ENCODE results near the gene TIMM44. TPM values are rescaled to one million over a fixed set of nuclear protein-coding genes. Genes with fewer than 3 reads are reported as not detected.

Gene TIMM44
- total RNA-seq, 4 donors from 2014 or later = 59.7 to 102 (median 71.8) TPM

DNA sequence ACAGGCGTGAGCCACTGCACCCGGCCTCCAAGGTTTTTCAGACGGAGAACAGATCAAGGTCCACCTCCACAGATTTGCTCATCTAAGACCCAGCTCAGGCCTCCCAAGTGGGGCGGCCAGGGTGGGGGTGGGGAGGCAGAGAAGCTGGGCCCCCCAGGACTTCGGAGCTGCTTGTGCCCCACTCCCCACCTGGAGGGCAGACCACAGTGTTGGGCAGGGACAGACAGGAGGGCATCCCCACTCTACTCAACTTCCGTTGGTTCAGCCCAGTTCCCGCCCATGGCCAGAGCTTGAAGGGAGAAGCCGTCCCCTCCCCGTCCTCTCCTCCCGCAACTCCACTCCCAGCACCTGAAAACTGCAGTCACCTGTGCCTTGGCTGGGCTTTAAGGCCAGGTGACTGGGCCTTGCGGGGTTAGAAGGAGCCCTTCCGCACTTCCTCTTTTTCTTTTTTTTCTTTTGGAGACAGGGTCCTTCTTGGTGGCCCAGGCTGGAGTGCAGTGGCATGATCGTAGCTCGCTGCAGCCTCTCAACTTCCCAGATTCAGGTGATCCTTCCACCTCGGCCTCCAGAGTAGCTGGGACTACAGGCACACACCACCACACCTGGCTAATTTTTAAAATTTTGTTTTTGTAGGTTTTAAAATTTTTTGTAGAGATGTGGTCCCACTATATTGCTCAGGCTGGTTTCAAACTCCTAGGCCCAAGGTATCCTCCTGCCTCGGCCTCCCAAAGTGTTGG lies 55.9 kb downstream of the TIMM44 start:
- WGBS, 2 donors (ENCODE audit: low coverage in 1 of 2) = 60 to 77% methylated on average over 6 to 14 of the region's 16 CpGs
- H3K27me3 ChIP-seq = peaks cover 38% of the 10 kb centered on the region

DNA sequence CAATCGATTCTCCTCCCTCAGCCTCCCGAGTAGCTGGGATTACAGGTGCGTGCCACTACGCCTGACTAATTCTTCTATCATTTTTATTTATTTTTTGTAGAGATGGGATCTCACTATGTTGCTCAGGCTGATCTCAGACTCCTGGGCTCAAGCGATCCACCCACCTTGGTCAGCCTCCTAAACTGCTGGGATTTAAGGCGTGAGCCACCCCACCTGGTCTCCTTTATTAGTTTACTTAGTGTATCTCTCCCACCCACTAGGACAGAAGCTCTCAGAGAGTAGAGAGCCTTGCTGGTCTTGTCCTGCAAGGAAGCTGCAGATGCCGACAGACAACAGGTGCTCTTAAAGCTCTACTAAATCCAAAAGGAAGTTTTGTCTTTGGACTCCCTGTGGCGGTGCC lies 57.6 kb downstream of the TIMM44 start:
- H3K9me3 ChIP-seq = no peaks in the 10 kb centered on the region
- H3K4me3 ChIP-seq = no peak overlapping the region
- H3K4me1 ChIP-seq = peaks cover 0 to 11% (median 9%) of the 10 kb centered on the region in 4 donors
- TF ChIP-seq EP300 (IDR thresholded peaks at IDR 0.05; ENCODE audit: low read depth) (no peak), POLR2AphosphoS5 (IDR thresholded peaks at IDR 0.05) (no peak), POLR2A (IDR thresholded peaks at IDR 0.05) (no peak)
- TF ChIP-seq, protein P1, sequence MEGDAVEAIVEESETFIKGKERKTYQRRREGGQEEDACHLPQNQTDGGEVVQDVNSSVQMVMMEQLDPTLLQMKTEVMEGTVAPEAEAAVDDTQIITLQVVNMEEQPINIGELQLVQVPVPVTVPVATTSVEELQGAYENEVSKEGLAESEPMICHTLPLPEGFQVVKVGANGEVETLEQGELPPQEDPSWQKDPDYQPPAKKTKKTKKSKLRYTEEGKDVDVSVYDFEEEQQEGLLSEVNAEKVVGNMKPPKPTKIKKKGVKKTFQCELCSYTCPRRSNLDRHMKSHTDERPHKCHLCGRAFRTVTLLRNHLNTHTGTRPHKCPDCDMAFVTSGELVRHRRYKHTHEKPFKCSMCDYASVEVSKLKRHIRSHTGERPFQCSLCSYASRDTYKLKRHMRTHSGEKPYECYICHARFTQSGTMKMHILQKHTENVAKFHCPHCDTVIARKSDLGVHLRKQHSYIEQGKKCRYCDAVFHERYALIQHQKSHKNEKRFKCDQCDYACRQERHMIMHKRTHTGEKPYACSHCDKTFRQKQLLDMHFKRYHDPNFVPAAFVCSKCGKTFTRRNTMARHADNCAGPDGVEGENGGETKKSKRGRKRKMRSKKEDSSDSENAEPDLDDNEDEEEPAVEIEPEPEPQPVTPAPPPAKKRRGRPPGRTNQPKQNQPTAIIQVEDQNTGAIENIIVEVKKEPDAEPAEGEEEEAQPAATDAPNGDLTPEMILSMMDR (IDR thresholded peaks at IDR 0.05) = no peak
- DNase-seq = no peak
- intact Hi-C loops (cut with DNase I; ENCODE audit: low total_unique reads) = no loop called here
- no peaks in the 10 kb centered on the region for H3K36me3 ChIP-seq
- WGBS, 2 donors (ENCODE audit: low coverage in 1 of 2) = 61 to 74% methylated on average over 5 to 8 of the region's 8 CpGs
- in situ Hi-C loops (cut with MboI; ENCODE audit: low pct_ligation_motif_present in 1 of 4, low pct_unique_long_range_greater_than_20kb in 1 of 4, low sequenced_read_pairs in 3 of 4) = no loop called here
- peaks cover 44% of the 10 kb centered on the region for H3K27me3 ChIP-seq
- H3K27ac ChIP-seq = no peak overlapping the region

More for the DNA sequence above, 55.9 kb downstream of the TIMM44 start:
- peaks cover 0 to 11% (median 9%) of the 10 kb centered on the region in 4 donors for H3K4me1 ChIP-seq
- no peaks in the 10 kb centered on the region for H3K36me3 ChIP-seq
- H3K27ac ChIP-seq = no peak overlapping the region
- in situ Hi-C loops (cut with MboI; ENCODE audit: low pct_ligation_motif_present in 1 of 4, low pct_unique_long_range_greater_than_20kb in 1 of 4, low sequenced_read_pairs in 3 of 4) = no loop called here
- no peaks in the 10 kb centered on the region for H3K9me3 ChIP-seq
- H3K4me3 ChIP-seq = no peak overlapping the region
- peak; percentile 5 for DNase-seq
- intact Hi-C loops (cut with DNase I; ENCODE audit: low total_unique reads) = no loop called here
- TF ChIP-seq EP300 (IDR thresholded peaks at IDR 0.05; ENCODE audit: low read depth) (no peak), POLR2A (IDR thresholded peaks at IDR 0.05) (no peak), POLR2AphosphoS5 (IDR thresholded peaks at IDR 0.05) (no peak)
- TF ChIP-seq, protein P1 (IDR thresholded peaks at IDR 0.05) = no peak

DNA sequence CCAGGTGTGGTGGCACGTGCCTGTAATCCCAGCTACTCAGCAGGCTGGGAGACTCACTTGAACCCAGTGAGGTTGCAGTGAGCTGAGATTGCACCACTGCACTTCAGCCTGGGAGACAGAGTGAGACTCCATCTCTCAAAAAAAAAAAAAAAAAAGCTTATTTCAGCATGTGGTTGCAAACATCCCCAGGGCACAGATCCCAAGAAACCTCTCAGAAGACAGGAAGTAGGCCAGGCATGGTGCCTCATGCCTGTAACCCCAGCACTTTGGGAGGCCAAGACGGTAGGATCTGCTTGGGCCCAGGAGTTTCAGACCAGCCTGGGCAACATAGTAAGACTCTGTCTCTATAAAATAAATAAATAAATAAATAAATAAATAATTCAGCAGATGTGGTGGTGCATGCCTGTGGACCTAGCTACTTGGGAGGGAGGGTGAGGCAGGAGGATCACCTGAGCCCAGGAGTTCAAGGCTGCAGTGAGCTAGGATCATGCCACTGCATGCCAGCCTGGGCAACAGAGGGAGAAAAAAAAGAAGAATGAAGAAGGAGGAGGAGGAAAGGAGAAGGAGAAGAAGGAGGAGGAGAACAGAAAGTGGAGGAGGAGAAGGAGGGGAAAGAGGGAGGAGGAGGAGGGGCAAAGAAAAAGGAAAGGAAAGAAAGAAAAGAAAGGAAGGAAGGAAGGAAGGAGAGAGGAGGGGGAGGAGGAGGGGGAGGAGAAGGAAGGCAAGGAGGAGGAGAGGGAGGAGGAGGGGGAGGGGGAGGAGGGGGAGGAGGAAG lies 59.5 kb downstream of the TIMM44 start:
- 81% methylated on average over 2 of the region's 2 CpGs; no CpG with 5 or more reads in 1 of the 2 donors for WGBS, 2 donors (ENCODE audit: low coverage in 1 of 2)
- intact Hi-C loops (cut with DNase I; ENCODE audit: low total_unique reads) (no loop called here), in situ Hi-C loops (cut with MboI; ENCODE audit: low pct_ligation_motif_present in 1 of 4, low pct_unique_long_range_greater_than_20kb in 1 of 4, low sequenced_read_pairs in 3 of 4) (no loop called here)
- no peak overlapping the region for H3K4me3 ChIP-seq
- no peak for TF ChIP-seq POLR2AphosphoS5 (IDR thresholded peaks at IDR 0.05)
- no peak for TF ChIP-seq EP300 (IDR thresholded peaks at IDR 0.05; ENCODE audit: low read depth)
- TF ChIP-seq POLR2A (IDR thresholded peaks at IDR 0.05) = no peak
- TF ChIP-seq, protein P1 (IDR thresholded peaks at IDR 0.05) = no peak
- peaks cover 35% of the 10 kb centered on the region for H3K27me3 ChIP-seq
- H3K36me3 ChIP-seq = no peaks in the 10 kb centered on the region
- H3K9me3 ChIP-seq = no peaks in the 10 kb centered on the region
- H3K27ac ChIP-seq = no peak overlapping the region
- DNase-seq = no peak
- peaks cover 0 to 10% (median 9%) of the 10 kb centered on the region in 4 donors for H3K4me1 ChIP-seq

DNA sequence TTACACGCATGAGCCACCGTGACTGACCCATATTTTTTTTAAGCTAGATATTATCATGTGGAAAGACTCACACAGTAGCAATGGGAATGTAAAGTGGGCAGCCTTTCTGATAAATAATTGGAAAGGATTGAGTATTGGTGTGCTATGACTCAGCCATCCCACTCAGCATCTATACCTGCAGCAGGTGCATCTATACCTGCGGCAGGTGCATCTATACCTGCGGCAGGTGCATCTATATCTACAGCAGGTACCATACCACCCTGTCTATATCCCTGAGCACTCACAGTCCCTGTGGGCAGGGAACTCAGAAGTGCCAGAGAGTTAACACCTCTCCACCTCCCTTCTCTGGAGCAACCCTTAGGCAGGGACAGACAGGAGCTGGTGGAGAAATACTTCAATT lies 60.4 kb downstream of the TIMM44 start:
- Histone ChIP-seq H3K4me3 (no peak overlapping the region), H3K4me1 (peaks cover 0 to 4% (median 2%) of the 10 kb centered on the region in 4 donors), H3K27ac (no peak overlapping the region), H3K36me3 (no peaks in the 10 kb centered on the region), H3K27me3 (peaks cover 26% of the 10 kb centered on the region), H3K9me3 (no peaks in the 10 kb centered on the region)
- intact Hi-C loops (cut with DNase I; ENCODE audit: low total_unique reads) (no loop called here), in situ Hi-C loops (cut with MboI; ENCODE audit: low pct_ligation_motif_present in 1 of 4, low pct_unique_long_range_greater_than_20kb in 1 of 4, low sequenced_read_pairs in 3 of 4) (no loop called here)
- DNase-seq = no peak
- TF ChIP-seq EP300 (IDR thresholded peaks at IDR 0.05; ENCODE audit: low read depth) (no peak), POLR2AphosphoS5 (IDR thresholded peaks at IDR 0.05) (no peak)
- WGBS, 2 donors (ENCODE audit: low coverage in 1 of 2) = 82% methylated on average over 4 of the region's 4 CpGs; no CpG with 5 or more reads in 1 of the 2 donors
